ENCODE results near the gene S100A2. TPM values are rescaled to one million over a fixed set of nuclear protein-coding genes. Genes with fewer than 3 reads are reported as not detected.
A peak's percentile ranks its signal among the peaks of the same experiment; 100 is the strongest.

Gene S100A2
- total RNA-seq, 4 donors from 2014 or later: 127 to 519 (median 267) TPM

GRCh38 chr1:153536012-153536670 is 29.5 kb downstream of the S100A2 start:
- TF ChIP-seq POLR2AphosphoS5 (IDR thresholded peaks at IDR 0.05): peak; percentile 14 to 53 (median 41)
- peak in 1 of 2 donors; percentile 13 for TF ChIP-seq POLR2A (IDR thresholded peaks at IDR 0.05)
- no peak for TF ChIP-seq CTCF (IDR thresholded peaks at IDR 0.05)
- peak; percentile 96 for DNase-seq (ENCODE audit: low spot score in 2 of 2)
- WGBS: under 1% methylated on average over 22 of the region's 38 CpGs
- peaks cover 88% of the 10 kb centered on the region for H3K4me1 ChIP-seq
- no peaks in the 10 kb centered on the region for H3K27me3 ChIP-seq
- H3K36me3 ChIP-seq: no peaks in the 10 kb centered on the region
- no peaks in the 10 kb centered on the region for H3K9me3 ChIP-seq
- H3K4me3 ChIP-seq: peak overlapping the region; percentile 80
- peak overlapping the region; percentile 99 for H3K27ac ChIP-seq

- peak in 1 of 2 donors; percentile 91 for TF ChIP-seq POLR2A (IDR thresholded peaks at IDR 0.05)
- TF ChIP-seq CTCF (IDR thresholded peaks at IDR 0.05): peak in 1 of 2 donors; percentile 18
- peak; percentile 57 to 69 (median 57) for TF ChIP-seq POLR2AphosphoS5 (IDR thresholded peaks at IDR 0.05)
- TF ChIP-seq EP300 (IDR thresholded peaks at IDR 0.05): no peak
- Histone ChIP-seq H3K4me3 (peak within 1 kb of the TSS; percentile 80), H3K9me3 (no peaks in the 10 kb centered on the region), H3K36me3 (no peaks in the 10 kb centered on the region), H3K27ac (peak within 1 kb of the TSS; percentile 99), H3K4me1 (peaks cover 81% of the 10 kb centered on the region), H3K27me3 (no peaks in the 10 kb centered on the region)
- DNase-seq (ENCODE audit: low spot score in 2 of 2): peak in 1 of 2 donors; percentile 88
- 8% methylated on average over 8 of the region's 18 CpGs for WGBS
Observed at GRCh38 chr1:153535242-153536011, 30.2 kb downstream of the S100A2 start, which contains the start of gene S100A6. Gene S100A6, minus strand, starts transcription at chr1:153535991. Its CDS starts 652 bp downstream, at chr1:153535339.

- Histone ChIP-seq H3K36me3 (no peaks in the 10 kb centered on the region), H3K4me3 (peak overlapping the region; percentile 80), H3K9me3 (no peaks in the 10 kb centered on the region), H3K27me3 (no peaks in the 10 kb centered on the region), H3K27ac (peak overlapping the region; percentile 99), H3K4me1 (peaks cover 76% of the 10 kb centered on the region)
- 80% methylated on average over 3 of the region's 3 CpGs for WGBS
- TF ChIP-seq EP300 (IDR thresholded peaks at IDR 0.05) (no peak), POLR2AphosphoS5 (IDR thresholded peaks at IDR 0.05) (no peak), POLR2A (IDR thresholded peaks at IDR 0.05) (no peak), CTCF (IDR thresholded peaks at IDR 0.05) (no peak)
- no peak for DNase-seq (ENCODE audit: low spot score in 2 of 2)
Observed at GRCh38 chr1:153534925-153535241, 30.8 kb downstream of the S100A2 start.

- H3K4me1 ChIP-seq: peaks cover 71% of the 10 kb centered on the region
- DNase-seq (ENCODE audit: low spot score in 2 of 2): peak in 1 of 2 donors; percentile 77
Observed at GRCh38 chr1:153534226-153534924, 31.3 kb downstream of the S100A2 start.

More at GRCh38 chr1:153534226-153534924, 31.3 kb downstream of the S100A2 start:
- Histone ChIP-seq H3K9me3 (no peaks in the 10 kb centered on the region), H3K27ac (peak overlapping the region; percentile 99), H3K4me3 (peak overlapping the region; percentile 80), H3K27me3 (no peaks in the 10 kb centered on the region), H3K36me3 (no peaks in the 10 kb centered on the region)
- 22% methylated on average over 7 of the region's 7 CpGs for WGBS
- TF ChIP-seq POLR2A (IDR thresholded peaks at IDR 0.05) (no peak), POLR2AphosphoS5 (IDR thresholded peaks at IDR 0.05) (no peak), CTCF (IDR thresholded peaks at IDR 0.05) (no peak), EP300 (IDR thresholded peaks at IDR 0.05) (no peak)
